Vagina (tissue), 2 donors: ENCODE data around the gene PIK3R3. TPM values are rescaled to one million over a fixed set of nuclear protein-coding genes. Genes with fewer than 3 reads are reported as not detected.

Source experiments
- DNase-seq, 2 donors: peaks; one replicate each; pipeline ENCODE4 v3.0.0-alpha.2; 2017; ENCODE audit errors: extremely low spot score in 2 of 2
- H3K27ac ChIP-seq: fragments of 200-600 bp; sonication (generic); one replicate; pipeline ENCODE4 v1.5.1; 2019
- H3K27me3 ChIP-seq: fragments of 200-600 bp; sonication (generic); one replicate; pipeline ENCODE4 v1.5.1; 2019
- H3K36me3 ChIP-seq, 2 donors: fragments of 200-600 bp; sonication (generic); one replicate each; pipeline ENCODE4 v1.5.1; 2017 to 2019
- H3K4me1 ChIP-seq: fragments of 200-600 bp; sonication (generic); one replicate; pipeline ENCODE4 v1.5.1; 2019
- H3K4me3 ChIP-seq, 2 donors: fragments of 200-600 bp; sonication (generic); 1 replicate in 1 of 2; 2 replicates in 1 of 2; pipeline ENCODE4 v1.5.1; 2016 to 2019
- H3K9me3 ChIP-seq: fragments of 200-600 bp; sonication (generic); one replicate; pipeline ENCODE4 v1.5.1; 2019
- CTCF ChIP-seq, 3 experiments: fragments of 450-650 bp in 2 of 3; fragments of 200-600 bp in 1 of 3; sonication (generic) in 1 of 3; IDR thresholded peaks; one replicate each; pipeline ENCODE4 v1.5.1; 2017 to 2019; ENCODE audit warnings: antibody characterized with exemption in 3 of 3, mild to moderate bottlenecking in 2 of 3, moderate library complexity in 2 of 3
- POLR2A ChIP-seq, 2 donors: fragments of 450-650 bp; IDR thresholded peaks; one replicate each; pipeline ENCODE4 v1.6.1; 2017; ENCODE audit warnings: antibody characterized with exemption in 2 of 2, mild to moderate bottlenecking in 2 of 2, moderate library complexity in 2 of 2
- POLR2AphosphoS5 ChIP-seq, 2 donors: sonication (generic); formaldehyde crosslinking; IDR thresholded peaks; one replicate each; pipeline ENCODE4 v1.9.0; 2017; ENCODE audit warnings: antibody characterized with exemption in 2 of 2, mild to moderate bottlenecking in 2 of 2, low read depth in 1 of 2; ENCODE audit not compliant: insufficient read depth in 1 of 2
- intact Hi-C: fragments of 100-400 bp; cut with DNase I; formaldehyde crosslinking; loops from one replicate; pipeline ENCODE4 v1.15.1; 2023
- total RNA-seq: library from RNA; depleted of rRNA; stranded (reverse); fragments of >200 nt; gene quantifications from one replicate; pipeline ENCODE4 v1.2.3, GENCODE V29; 2016

Gene PIK3R3
- total RNA-seq, 1 donor from 2014 or later: 27.0 TPM

- Histone ChIP-seq H3K36me3 (peaks cover 0 to 39% of the 10 kb centered on the region in 2 donors), H3K27me3 (no peaks in the 10 kb centered on the region), H3K4me1 (no peaks in the 10 kb centered on the region), H3K9me3 (no peaks in the 10 kb centered on the region), H3K4me3 (no peak overlapping the region), H3K27ac (no peak overlapping the region)
- peak in 1 of 2 donors; percentile 40 for DNase-seq
- no peak for TF ChIP-seq POLR2A (IDR thresholded peaks at IDR 0.05)
- TF ChIP-seq CTCF (IDR thresholded peaks at IDR 0.05): no peak
- no peak for TF ChIP-seq POLR2AphosphoS5 (IDR thresholded peaks at IDR 0.05; ENCODE audit: insufficient read depth in 1 of 2, low read depth in 1 of 2)
- intact Hi-C loops: no loop called here
Measured at GRCh38 chr1:46005594-46005993, 126.8 kb downstream of the PIK3R3 start.

- TF ChIP-seq POLR2A (IDR thresholded peaks at IDR 0.05) (no peak), CTCF (IDR thresholded peaks at IDR 0.05) (no peak), POLR2AphosphoS5 (IDR thresholded peaks at IDR 0.05; ENCODE audit: insufficient read depth in 1 of 2, low read depth in 1 of 2) (no peak)
Measured at GRCh38 chr1:46004492-46004891, 127.9 kb downstream of the PIK3R3 start.

GRCh38 chr1:46003315-46003714 lies 129.1 kb downstream of the PIK3R3 start:
- DNase-seq: peak in 1 of 2 donors; percentile 55
- no peak overlapping the region for H3K27ac ChIP-seq
- intact Hi-C loops: no loop called here
- no peaks in the 10 kb centered on the region for H3K27me3 ChIP-seq
- no peak overlapping the region for H3K4me3 ChIP-seq
- H3K4me1 ChIP-seq: no peaks in the 10 kb centered on the region
- no peak for TF ChIP-seq POLR2A (IDR thresholded peaks at IDR 0.05)
- TF ChIP-seq CTCF (IDR thresholded peaks at IDR 0.05): no peak
- TF ChIP-seq POLR2AphosphoS5 (IDR thresholded peaks at IDR 0.05; ENCODE audit: insufficient read depth in 1 of 2, low read depth in 1 of 2): no peak
- no peaks in the 10 kb centered on the region for H3K9me3 ChIP-seq
- H3K36me3 ChIP-seq: peaks cover 0 to 18% of the 10 kb centered on the region in 2 donors

More at GRCh38 chr1:46004492-46004891, 127.9 kb downstream of the PIK3R3 start:
- H3K27ac ChIP-seq: no peak overlapping the region
- no peaks in the 10 kb centered on the region for H3K27me3 ChIP-seq
- H3K36me3 ChIP-seq: peaks cover 0 to 30% of the 10 kb centered on the region in 2 donors
- intact Hi-C loops: no loop called here
- no peaks in the 10 kb centered on the region for H3K9me3 ChIP-seq
- H3K4me1 ChIP-seq: no peaks in the 10 kb centered on the region
- no peak overlapping the region for H3K4me3 ChIP-seq
- no peak for DNase-seq

- Histone ChIP-seq H3K4me1 (no peaks in the 10 kb centered on the region), H3K4me3 (no peak overlapping the region), H3K27me3 (no peaks in the 10 kb centered on the region), H3K9me3 (no peaks in the 10 kb centered on the region), H3K27ac (no peak overlapping the region), H3K36me3 (peaks cover 0 to 12% of the 10 kb centered on the region in 2 donors)
- DNase-seq: peak in 1 of 2 donors; percentile 64
- intact Hi-C loops: no loop called here
- TF ChIP-seq POLR2AphosphoS5 (IDR thresholded peaks at IDR 0.05; ENCODE audit: insufficient read depth in 1 of 2, low read depth in 1 of 2): no peak
- no peak for TF ChIP-seq POLR2A (IDR thresholded peaks at IDR 0.05)
- no peak for TF ChIP-seq CTCF (IDR thresholded peaks at IDR 0.05)
Measured at GRCh38 chr1:46002551-46003150, 129.8 kb downstream of the PIK3R3 start.

GRCh38 chr1:46001081-46001785 lies 131.2 kb downstream of the PIK3R3 start:
- Histone ChIP-seq H3K27me3 (no peaks in the 10 kb centered on the region), H3K4me3 (no peak overlapping the region), H3K4me1 (no peaks in the 10 kb centered on the region), H3K27ac (no peak overlapping the region), H3K9me3 (no peaks in the 10 kb centered on the region), H3K36me3 (peaks cover 0 to 6% of the 10 kb centered on the region in 2 donors)
- peak in 1 of 2 donors; percentile 37 for DNase-seq
- intact Hi-C loops: no loop called here
- TF ChIP-seq CTCF (IDR thresholded peaks at IDR 0.05) (no peak), POLR2AphosphoS5 (IDR thresholded peaks at IDR 0.05; ENCODE audit: insufficient read depth in 1 of 2, low read depth in 1 of 2) (no peak), POLR2A (IDR thresholded peaks at IDR 0.05) (no peak)
